ENCODE measurements around the gene LRBA. TPM values are rescaled to one million over a fixed set of nuclear protein-coding genes. Genes with fewer than 3 reads are reported as not detected.
A peak's percentile ranks its signal among the peaks of the same experiment; 100 is the strongest.
"Not testable (repeated sequence)": the region's sequence is repeated elsewhere in the genome, so short reads cannot be mapped to it uniquely, and the experiment has no call there.

Gene LRBA
- total and polyA plus RNA-seq, 9 of the 15 experiments (the other 6 are each of a cell fraction or from before 2014, with no cell fraction given) = 24.2 to 88.7 (median 59.7) TPM

DNA sequence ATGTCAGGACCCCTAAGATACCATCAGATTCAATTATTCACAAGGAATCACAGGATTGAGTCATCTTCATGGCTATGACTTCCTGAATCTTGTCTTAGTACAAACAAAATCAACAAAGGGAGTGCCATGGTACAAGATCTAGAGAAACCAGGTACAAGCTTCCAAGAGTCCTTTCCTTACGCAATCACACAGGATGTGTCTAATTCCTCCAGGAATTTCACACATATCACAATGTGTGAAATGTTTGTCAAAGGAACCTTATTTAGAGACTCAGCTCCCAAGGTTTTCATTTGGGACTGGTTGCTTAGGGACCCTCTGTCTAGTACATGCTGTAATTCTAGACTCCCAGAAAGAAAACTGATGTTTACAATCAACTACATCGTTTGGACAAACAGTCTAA, 350.1 kb downstream of the LRBA start:
- H3K4me3 ChIP-seq = no peak overlapping the region
- DNase-seq (ENCODE audit: extremely low read depth in 1 of 4, low spot score in 3 of 4) = no peak

DNA sequence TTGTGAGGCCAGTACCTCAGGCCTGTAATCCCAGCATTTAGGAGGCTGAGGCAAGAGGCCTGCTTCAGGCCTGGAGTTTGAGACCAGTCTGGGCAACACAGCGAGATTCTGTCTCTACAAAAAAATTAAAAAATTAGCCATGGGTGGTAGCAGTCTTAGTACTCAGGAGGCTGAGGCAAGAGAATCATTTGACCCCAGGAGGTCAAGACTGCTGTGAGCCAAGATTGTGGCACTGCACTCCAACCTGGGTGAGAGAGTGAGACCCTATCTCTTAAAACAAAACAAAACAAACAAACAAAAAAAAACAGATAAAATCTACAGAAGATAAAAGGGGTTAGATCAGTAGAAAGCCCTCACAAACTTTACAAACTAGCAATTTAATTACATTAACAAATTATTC, 352.4 kb downstream of the LRBA start:
- Histone ChIP-seq H3K36me3 (ENCODE audit: control insufficient read depth, insufficient read depth, low read length) (no peaks in the 10 kb centered on the region), H3K27me3 (ENCODE audit: control insufficient read depth in 2 of 2, insufficient read depth in 2 of 2, low read length in 2 of 2) (no peaks in the 10 kb centered on the region), H3K4me3 (no peak overlapping the region), H3K9me3 (replicated peaks; ENCODE audit: control insufficient read depth, insufficient read depth, low read depth, low read length) (no peaks in the 10 kb centered on the region), H3K79me2 (ENCODE audit: control insufficient read depth, insufficient read depth, low read length) (no peaks in the 10 kb centered on the region), H3K4me1 (replicated peaks in 1 of 2; ENCODE audit: control insufficient read depth in 2 of 2, insufficient read depth in 2 of 2, low read length in 2 of 2) (no peaks in the 10 kb centered on the region), H4K20me1 (replicated peaks; ENCODE audit: control insufficient read depth, insufficient read depth, low read length) (no peaks in the 10 kb centered on the region), H3K27ac (ENCODE audit: extremely low read depth, low read depth, low read length) (no peak overlapping the region), H3K9me1 (ENCODE audit: control insufficient read depth, insufficient read depth, low read length) (no peaks in the 10 kb centered on the region), H3K9ac (ENCODE audit: insufficient read depth in 1 of 2, low read depth in 2 of 2, low read length in 2 of 2) (no peak overlapping the region), H3K4me2 (ENCODE audit: insufficient read depth, low read length) (no peak overlapping the region), H2AFZ (ENCODE audit: low read depth, low read length) (no peak overlapping the region)
- ChIA-PET POLR2A (no interaction called here), CTCF (ENCODE audit: low intra/inter-chr PET ratio) (no interaction called here)
- no peak for TF ChIP-seq NUFIP1 (IDR thresholded peaks at IDR 0.05; ENCODE audit: partially characterized antibody)
- no TSS peak for BruUV-seq (replicated peaks)
- DNase-seq (ENCODE audit: extremely low read depth in 1 of 4, low spot score in 3 of 4) = no peak
- ATAC-seq = no peak
- intact Hi-C loops (cut with micrococcal nuclease) = no loop called here
- no peak for FAIRE-seq
- in situ Hi-C loops (cut with MboI) = no loop called here
- 89% methylated on average over 1 of the region's 1 CpG for WGBS (ENCODE audit: insufficient coverage, low coverage, missing lambda C conversion rate)

More for the DNA sequence above, 350.1 kb downstream of the LRBA start:
- no peak overlapping the region for H3K4me2 ChIP-seq (ENCODE audit: insufficient read depth, low read length)
- H3K4me1 ChIP-seq (replicated peaks in 1 of 2; ENCODE audit: control insufficient read depth in 2 of 2, insufficient read depth in 2 of 2, low read length in 2 of 2) = no peaks in the 10 kb centered on the region
- FAIRE-seq (no peak), ATAC-seq (no peak)
- 69% methylated on average over 2 of the region's 2 CpGs for WGBS (ENCODE audit: insufficient coverage, low coverage, missing lambda C conversion rate)
- no peaks in the 10 kb centered on the region for H3K9me3 ChIP-seq (replicated peaks; ENCODE audit: control insufficient read depth, insufficient read depth, low read depth, low read length)
- intact Hi-C loops (cut with micrococcal nuclease) = no loop called here
- H3K9me1 ChIP-seq (ENCODE audit: control insufficient read depth, insufficient read depth, low read length) = no peaks in the 10 kb centered on the region
- TF ChIP-seq CEBPG (CRISPR knock-in tag; IDR thresholded peaks at IDR 0.05) (no peak), CEBPG (tag; conservative IDR thresholded peaks at IDR 0.05 in 1 of 2, IDR thresholded peaks at IDR 0.05 in 1 of 2) (peak; percentile 30 to 44; a peak in 1 of 4 replicates), TCFL5 (CRISPR knock-in tag; conservative IDR thresholded peaks at IDR 0.05) (no peak), CEBPB (tag; IDR thresholded peaks at IDR 0.05) (peak; percentile 49)
- H2AFZ ChIP-seq (ENCODE audit: low read depth, low read length) = no peak overlapping the region
- ChIA-PET CTCF (ENCODE audit: low intra/inter-chr PET ratio) (no interaction called here), POLR2A (no interaction called here)
- H3K79me2 ChIP-seq (ENCODE audit: control insufficient read depth, insufficient read depth, low read length) = no peaks in the 10 kb centered on the region
- H3K27me3 ChIP-seq (ENCODE audit: control insufficient read depth in 2 of 2, insufficient read depth in 2 of 2, low read length in 2 of 2) = no peaks in the 10 kb centered on the region
- H4K20me1 ChIP-seq (replicated peaks; ENCODE audit: control insufficient read depth, insufficient read depth, low read length) = no peaks in the 10 kb centered on the region
- H3K9ac ChIP-seq (ENCODE audit: insufficient read depth in 1 of 2, low read depth in 2 of 2, low read length in 2 of 2) = no peak overlapping the region
- in situ Hi-C loops (cut with MboI) = no loop called here
- no peak overlapping the region for H3K27ac ChIP-seq (ENCODE audit: extremely low read depth, low read depth, low read length)
- H3K36me3 ChIP-seq (ENCODE audit: control insufficient read depth, insufficient read depth, low read length) = no peaks in the 10 kb centered on the region
- BruUV-seq (replicated peaks) = no TSS peak

DNA sequence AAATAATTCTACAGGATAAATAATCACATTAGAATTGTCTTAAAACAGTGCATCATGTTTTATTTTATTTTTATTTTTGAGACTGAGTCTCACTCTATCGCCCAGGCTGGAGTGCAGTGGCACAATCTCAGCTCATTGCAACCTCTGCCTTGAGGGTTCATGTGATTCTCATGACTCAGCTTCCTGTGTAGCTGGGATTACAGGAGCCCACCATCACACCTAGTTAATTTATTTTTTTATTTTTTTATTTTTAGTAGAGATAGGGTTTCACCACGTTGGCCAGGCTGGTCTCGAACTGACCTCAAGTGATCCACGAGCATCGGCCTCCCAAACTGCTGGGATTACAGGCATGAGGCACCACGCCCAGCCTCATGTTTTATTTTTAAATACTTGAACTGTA, 353.5 kb downstream of the LRBA start:
- H3K9ac ChIP-seq (ENCODE audit: insufficient read depth in 1 of 2, low read depth in 2 of 2, low read length in 2 of 2); DNase-seq (ENCODE audit: extremely low read depth in 1 of 4, low spot score in 3 of 4); ATAC-seq; POLR2A ChIA-PET; H2AFZ ChIP-seq (ENCODE audit: low read depth, low read length); H3K4me3 ChIP-seq; H3K9me3 ChIP-seq (replicated peaks; ENCODE audit: control insufficient read depth, insufficient read depth, low read depth, low read length); CTCF ChIA-PET (ENCODE audit: low intra/inter-chr PET ratio); H3K4me1 ChIP-seq (replicated peaks in 1 of 2; ENCODE audit: control insufficient read depth in 2 of 2, insufficient read depth in 2 of 2, low read length in 2 of 2); BruUV-seq (replicated peaks); H3K4me2 ChIP-seq (ENCODE audit: insufficient read depth, low read length); in situ Hi-C loops (cut with MboI); H3K27ac ChIP-seq (ENCODE audit: extremely low read depth, low read depth, low read length); H3K27me3 ChIP-seq (ENCODE audit: control insufficient read depth in 2 of 2, insufficient read depth in 2 of 2, low read length in 2 of 2); H4K20me1 ChIP-seq (replicated peaks; ENCODE audit: control insufficient read depth, insufficient read depth, low read length); H3K9me1 ChIP-seq (ENCODE audit: control insufficient read depth, insufficient read depth, low read length); H3K79me2 ChIP-seq (ENCODE audit: control insufficient read depth, insufficient read depth, low read length); FAIRE-seq; H3K36me3 ChIP-seq (ENCODE audit: control insufficient read depth, insufficient read depth, low read length); intact Hi-C loops (cut with micrococcal nuclease): not testable (repeated sequence)
- 99% methylated on average over 6 of the region's 6 CpGs for WGBS (ENCODE audit: insufficient coverage, low coverage, missing lambda C conversion rate)

All from K562 (cell line).